HG02885 (cell line): ENCODE results near the gene C16orf95.

Source experiments
- ATAC-seq: cut with Tn5 transposase; IDR thresholded peaks from one replicate; pipeline ENCODE4 v1.9.1; 2021; ENCODE audit warnings: mild to moderate bottlenecking; ENCODE audit not compliant: unreplicated experiment, poor library complexity

Gene C16orf95

GRCh38 chr16:87333581-87334331 lies 16.6 kb upstream of the C16orf95 start:
- no peak for ATAC-seq

- ATAC-seq, result no peak
Observed at GRCh38 chr16:87333101-87333500, 15.9 kb upstream of the C16orf95 start.

GRCh38 chr16:87332150-87332549 lies 15.0 kb upstream of the C16orf95 start:
- no peak for ATAC-seq

- ATAC-seq, result no peak
Observed at GRCh38 chr16:87331241-87331801, 14.1 kb upstream of the C16orf95 start.

DNA sequence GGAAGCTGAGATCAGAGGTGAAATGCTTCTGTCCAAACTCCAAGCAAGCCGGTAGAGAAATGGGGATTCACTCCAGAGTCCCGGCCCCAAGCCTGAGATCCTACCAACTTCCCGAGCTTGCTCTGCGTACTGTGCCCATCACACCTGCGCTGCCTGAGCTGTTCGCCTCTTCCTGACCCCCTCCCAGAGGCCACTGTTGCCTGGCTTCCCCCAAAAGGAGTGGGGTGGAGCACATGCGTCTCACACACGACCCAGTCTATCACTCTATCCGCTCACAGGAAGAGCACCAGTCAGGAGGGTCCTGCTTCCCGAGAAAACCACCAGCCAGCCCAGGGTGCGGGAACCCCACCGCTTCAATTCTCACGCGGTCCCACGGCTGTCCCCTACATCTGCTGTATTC lies 13.5 kb upstream of the C16orf95 start:
- no peak for ATAC-seq

- no peak for ATAC-seq
Observed at GRCh38 chr16:87330257-87330624, 13.0 kb upstream of the C16orf95 start.

DNA sequence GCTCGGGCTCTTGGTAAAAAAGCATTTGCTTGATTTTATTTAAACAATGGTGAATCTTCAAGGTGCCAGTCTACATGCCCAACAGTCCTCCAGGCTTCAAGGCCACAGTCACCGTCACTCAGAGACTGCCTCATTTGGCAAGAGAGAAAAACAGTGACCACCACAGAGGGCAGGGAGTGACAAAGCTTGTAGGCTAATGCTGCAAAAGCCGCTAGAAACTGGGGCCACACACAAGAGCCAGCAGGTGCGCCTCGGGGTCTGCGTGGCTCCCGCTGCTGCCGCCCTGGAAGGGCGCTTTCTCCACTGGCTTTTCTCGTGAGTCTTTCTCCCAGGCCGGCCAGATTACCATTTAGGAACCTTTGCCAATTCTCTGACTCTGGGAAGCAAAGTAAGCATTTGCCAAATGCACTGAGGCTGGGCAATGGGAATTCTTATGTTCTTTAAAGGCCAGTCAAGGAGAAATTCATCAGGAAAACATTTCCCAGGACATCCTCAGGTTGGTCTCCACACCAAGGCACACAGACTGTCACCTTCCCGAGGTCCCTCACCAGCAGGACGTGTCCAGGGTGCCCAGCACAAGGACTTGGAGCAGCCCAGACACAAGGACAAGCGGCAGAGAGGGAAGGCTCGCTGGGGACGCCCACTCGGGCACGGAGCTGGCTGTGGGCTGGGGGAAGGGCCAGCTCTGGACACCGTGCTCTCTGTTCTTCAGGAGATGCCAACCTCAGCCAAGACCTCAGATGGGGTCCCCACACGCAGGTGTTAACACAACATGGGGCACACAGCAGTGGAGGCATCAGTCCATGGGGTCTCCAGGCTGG lies 12.5 kb upstream of the C16orf95 start:
- ATAC-seq, result no peak

GRCh38 chr16:87328846-87329245 lies 11.7 kb upstream of the C16orf95 start:
- no peak for ATAC-seq

DNA sequence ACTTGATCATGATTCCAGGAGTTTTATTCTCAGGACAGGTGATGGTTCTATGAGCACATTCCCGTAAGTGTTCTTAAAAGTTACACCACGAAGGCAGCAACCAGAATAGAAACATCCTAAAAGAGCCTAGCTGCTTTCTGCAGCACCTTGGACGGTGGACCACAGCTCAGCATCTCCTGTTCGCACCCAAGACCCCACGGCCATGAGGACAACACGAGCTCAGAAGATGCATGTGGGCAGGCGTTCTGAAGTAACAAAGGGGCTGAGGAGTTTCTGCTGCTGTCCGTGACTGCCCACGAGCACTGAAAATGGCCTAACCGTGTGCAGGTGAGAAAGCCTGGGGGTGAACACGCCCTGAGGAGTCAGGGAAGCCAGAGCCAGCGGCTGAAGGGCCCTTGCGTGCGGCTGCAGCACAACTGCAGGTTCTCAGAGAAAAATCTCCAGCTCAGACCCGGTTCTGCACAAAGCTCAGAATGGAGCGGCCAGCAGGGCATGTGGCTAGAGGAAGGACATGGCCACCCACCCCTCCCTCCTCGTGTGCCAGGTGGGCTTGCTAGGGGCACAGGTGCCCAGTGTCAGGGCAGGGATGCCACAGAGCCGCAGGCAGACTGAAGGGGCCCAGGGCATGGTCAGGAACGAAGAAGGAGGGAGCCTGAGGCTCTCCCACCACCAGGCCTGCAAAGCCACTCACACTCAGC lies 10.8 kb upstream of the C16orf95 start:
- ATAC-seq, result no peak

DNA sequence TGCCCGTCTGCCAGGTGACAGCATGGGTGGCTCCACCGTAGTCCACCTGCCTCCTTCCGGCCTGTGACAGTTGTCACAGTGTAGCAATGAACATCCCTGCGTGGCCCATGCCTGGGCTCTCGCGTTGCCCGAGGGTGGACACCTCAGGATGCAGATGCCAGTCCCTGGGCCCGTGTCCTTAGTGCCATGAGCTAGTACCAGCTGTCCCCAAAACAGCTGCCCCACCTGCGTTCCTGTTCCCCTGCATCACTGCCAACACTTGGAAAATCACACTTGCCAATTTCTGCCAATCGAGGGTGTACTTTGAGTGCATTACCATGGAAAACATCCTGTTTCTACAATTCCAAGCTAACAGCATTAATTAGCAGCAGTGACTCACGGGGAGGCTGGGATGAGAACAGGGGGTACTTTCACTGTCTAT lies 9.0 kb upstream of the C16orf95 start:
- ATAC-seq, result no peak

DNA sequence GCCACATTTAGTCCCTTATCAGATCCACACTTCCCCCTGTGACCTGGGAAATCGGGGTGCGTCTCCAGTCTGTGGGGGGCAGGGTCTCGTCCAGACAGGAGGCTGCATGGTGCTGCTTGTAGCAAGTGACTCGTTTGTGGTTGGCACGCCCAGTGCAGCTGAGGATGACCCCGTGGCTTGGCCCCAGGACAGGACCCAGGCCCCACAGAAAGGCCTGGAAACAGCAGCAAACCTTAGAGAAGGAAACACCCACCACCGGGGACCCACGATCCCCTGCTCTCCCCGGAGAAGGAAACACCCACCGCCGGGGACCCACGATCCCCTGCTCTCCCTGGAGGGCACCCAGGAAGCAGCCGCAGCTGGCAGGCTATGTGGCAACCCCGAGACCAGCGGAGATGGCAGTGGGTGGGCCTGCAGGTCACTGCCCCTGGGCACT lies 8.2 kb upstream of the C16orf95 start:
- no peak for ATAC-seq

DNA sequence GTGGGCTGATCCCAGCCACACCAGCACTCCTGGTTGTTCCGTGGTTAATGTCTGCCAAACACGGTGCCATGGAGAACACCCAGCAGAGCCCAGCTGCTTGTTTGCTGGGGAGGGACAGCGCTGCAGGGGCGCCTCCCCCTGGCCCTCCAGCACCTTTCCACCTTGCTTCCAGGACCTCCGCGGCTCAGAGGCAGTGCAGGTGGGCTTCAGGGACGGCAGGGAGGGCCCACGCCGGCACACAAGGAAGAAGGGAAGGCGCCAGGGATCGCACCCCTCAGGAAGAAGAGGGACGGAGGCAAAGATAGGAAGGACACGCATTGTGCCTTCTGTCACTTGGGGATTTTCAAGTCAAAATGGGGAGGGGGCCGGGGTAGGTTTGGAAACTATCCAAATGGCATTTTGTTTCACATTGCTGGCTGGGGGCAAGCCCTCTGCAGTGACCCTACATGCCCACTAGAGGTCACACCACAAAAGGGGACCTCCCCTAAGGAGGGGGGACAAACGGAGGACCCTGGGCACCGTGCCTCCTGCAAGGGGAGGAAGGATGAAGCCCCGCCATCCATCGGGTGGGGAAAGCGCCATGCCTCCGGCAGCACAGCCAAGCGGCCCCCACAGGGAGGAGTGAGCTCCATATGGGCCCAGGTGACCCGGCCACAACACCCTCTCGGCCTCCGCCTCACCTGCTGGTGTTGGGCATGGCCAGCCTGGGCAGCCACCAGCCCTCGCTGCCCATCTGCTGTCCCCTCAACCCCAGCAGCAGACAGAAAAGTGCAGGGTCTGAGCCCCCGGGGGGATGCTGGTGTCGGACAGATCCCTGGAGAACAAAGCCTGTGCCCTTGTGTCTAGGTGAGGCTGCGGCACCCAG lies 7.5 kb upstream of the C16orf95 start:
- no peak for ATAC-seq

DNA sequence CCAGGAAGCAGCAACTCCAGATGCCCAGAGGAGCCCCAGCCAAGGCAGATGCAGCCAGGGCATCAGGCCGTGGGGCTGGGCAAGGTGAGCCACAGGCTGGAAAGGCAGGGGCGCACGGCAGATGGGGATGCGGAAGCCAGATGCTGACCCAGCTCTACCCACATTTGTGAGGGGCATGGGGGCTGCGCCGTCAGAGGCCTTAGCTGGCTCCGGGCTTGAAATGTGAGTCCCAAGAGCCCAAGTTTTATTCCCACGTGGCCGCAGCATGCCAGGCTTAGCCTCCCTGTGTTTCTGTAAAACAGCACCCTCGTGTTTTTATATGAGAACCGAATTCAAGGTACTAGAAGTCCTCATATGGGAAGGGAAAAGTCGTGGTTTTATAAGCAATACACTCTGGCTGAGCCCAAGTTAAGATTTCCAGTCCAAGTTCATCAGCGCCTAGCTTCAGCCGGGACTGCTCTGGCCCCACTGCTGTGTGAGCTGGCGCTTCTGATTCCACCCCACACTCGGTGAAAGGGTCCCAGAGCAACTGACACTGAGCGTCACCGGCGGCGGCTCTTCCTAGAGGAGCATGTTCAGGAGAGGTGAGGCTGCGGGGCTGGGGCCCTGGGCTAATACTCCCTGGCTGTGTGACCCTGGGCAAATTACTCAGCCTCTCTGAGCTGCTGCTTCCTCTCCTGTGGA lies 6.7 kb upstream of the C16orf95 start:
- no peak for ATAC-seq

GRCh38 chr16:87322833-87323726 lies 5.9 kb upstream of the C16orf95 start:
- ATAC-seq, result no peak

GRCh38 chr16:87322360-87322759 lies 5.2 kb upstream of the C16orf95 start:
- no peak for ATAC-seq

DNA sequence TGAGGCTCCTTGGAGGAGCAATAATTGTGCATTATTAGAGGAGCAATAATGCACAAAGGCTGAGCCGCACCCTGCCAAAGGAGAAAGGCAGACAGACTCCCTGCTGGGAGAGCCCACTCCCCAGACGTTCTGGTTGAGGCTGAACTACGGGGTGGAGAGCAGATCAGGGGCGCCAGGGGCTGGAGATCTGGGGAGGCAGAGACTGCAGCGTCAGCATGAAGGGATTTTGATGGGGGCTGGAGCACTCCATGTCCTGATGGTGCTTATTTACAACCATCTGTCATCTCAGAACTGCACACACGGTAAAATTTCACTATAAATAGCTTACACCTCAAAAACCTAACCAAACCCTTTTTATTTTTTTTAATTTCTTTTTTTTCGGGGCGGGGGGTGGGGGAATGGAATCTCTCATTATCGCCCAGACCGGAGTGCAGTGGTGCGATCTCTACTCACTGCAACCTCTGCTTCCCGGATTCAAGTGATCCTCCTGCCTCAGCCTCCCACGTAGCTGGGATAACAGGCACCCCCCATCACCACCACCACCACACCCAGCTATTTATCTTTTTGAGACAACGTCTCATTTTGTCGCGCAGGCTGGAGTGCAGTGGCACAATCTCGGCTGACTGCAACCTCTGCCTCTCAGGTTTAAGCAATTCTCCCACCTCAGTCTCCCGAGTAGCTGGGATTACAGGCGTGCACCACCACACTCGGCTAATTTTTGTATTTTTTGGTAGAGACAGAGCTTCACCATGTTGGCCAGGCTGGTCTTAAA lies 4.3 kb upstream of the C16orf95 start:
- ATAC-seq, result no peak

DNA sequence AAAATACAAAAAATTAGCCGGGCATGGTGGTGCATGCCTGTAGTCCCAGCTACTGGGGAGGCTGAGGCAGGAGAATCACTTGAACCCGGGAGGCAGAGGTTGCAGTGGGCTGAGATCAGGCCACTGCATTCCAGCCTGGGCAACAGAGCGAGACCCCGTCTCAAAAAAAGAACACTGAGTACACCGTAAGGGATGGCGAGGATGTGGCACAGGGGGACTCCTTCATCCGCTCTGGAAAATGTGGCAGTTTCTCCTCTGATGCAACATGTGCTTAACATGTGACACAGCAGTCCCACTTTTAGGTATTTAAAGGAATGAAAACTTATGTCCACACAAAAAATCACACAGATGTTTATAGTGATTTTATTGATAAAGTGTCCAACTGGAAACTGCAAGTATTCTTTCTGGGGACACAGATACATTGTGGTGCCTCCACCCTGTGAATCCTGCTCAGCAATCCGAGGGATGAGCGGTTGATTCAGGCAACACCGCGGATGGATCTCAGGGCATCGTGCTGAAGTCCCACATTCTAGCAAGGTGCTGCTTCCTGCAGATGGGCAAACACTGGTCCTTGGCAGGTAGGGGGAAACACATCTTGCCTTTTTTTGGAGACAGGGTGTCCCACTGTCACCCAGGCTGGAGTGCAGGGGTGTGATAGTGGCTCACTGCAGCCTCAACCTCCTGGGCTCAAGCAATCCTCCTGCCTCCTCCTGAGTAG lies 3.5 kb upstream of the C16orf95 start:
- ATAC-seq, result no peak
